Karpas-422 (cell line): ENCODE measurements around the gene DPP10. TPM values are rescaled to one million over a fixed set of nuclear protein-coding genes. Genes with fewer than 3 reads are reported as not detected.

Experiments used
- DNase-seq: peaks from one replicate; pipeline ENCODE4 v3.0.0-alpha.2; 2015
- H2AFZ ChIP-seq: fragments of 200-600 bp; sonication (generic); 2 replicates; pipeline ENCODE4 v1.6.1; 2014; ENCODE audit warnings: antibody characterized with exemption, low read length, mixed read lengths
- H3K27ac ChIP-seq: fragments of 200-600 bp; sonication (generic); 2 replicates; pipeline ENCODE4 v1.5.1; 2014; ENCODE audit warnings: mild to moderate bottlenecking, low read length, moderate library complexity
- H3K27me3 ChIP-seq: fragments of 200-600 bp; sonication (generic); 2 replicates; pipeline ENCODE4 v1.6.1; 2014; ENCODE audit warnings: low read length, mixed read lengths
- H3K36me3 ChIP-seq: fragments of 200-600 bp; sonication (generic); 2 replicates; pipeline ENCODE4 v1.6.1; 2014; ENCODE audit warnings: low read length, mixed read lengths; ENCODE audit not compliant: insufficient read depth
- H3K4me1 ChIP-seq: fragments of 200-600 bp; sonication (generic); 2 replicates; pipeline ENCODE4 v1.6.1; 2014; ENCODE audit warnings: mild to moderate bottlenecking, low read length, mixed read lengths
- H3K4me2 ChIP-seq: fragments of 200-600 bp; sonication (generic); 2 replicates; pipeline ENCODE4 v1.6.1; 2014; ENCODE audit warnings: low read length, low read depth, mild to moderate bottlenecking; ENCODE audit not compliant: poor library complexity, severe bottlenecking
- H3K4me3 ChIP-seq: fragments of 200-600 bp; sonication (generic); 2 replicates; pipeline ENCODE4 v1.5.1; 2014; ENCODE audit warnings: mild to moderate bottlenecking, antibody characterized with exemption, low read length, mixed read lengths
- H3K79me2 ChIP-seq: fragments of 200-600 bp; sonication (generic); 2 replicates; pipeline ENCODE4 v1.6.1; 2014; ENCODE audit warnings: mild to moderate bottlenecking, low read length, mixed read lengths
- H3K9ac ChIP-seq: fragments of 200-600 bp; sonication (generic); 2 replicates; pipeline ENCODE4 v1.6.0; 2014; ENCODE audit warnings: low read length
- H3K9me2 ChIP-seq: fragments of 200-600 bp; sonication (generic), shearing (Covaris generic); replicated peaks from 2 replicates; pipeline ENCODE4 v1.6.0; 2014; ENCODE audit warnings: mild to moderate bottlenecking, low read length, moderate library complexity; ENCODE audit not compliant: insufficient read depth
- H3K9me3 ChIP-seq: fragments of 300-700, 200-600 bp; sonication (generic); 2 replicates; pipeline ENCODE4 v1.6.1; 2014; ENCODE audit warnings: low read length, mixed read lengths
- H4K20me1 ChIP-seq: fragments of 200-600 bp; sonication (generic); 2 replicates; pipeline ENCODE4 v1.6.1; 2014; ENCODE audit warnings: mild to moderate bottlenecking, antibody characterized with exemption, low read length, low read depth; ENCODE audit not compliant: insufficient read depth
- total RNA-seq: library from RNA; depleted of rRNA; stranded (reverse); fragments of >200 nt; shearing (Covaris generic); gene quantifications from 2 replicates; pipeline ENCODE4 v1.2.3, GENCODE V29; 2014; ENCODE audit warnings: low replicate concordance

The DPP10 gene
- total RNA-seq, 1 experiment from 2014 or later: not detected

DNA sequence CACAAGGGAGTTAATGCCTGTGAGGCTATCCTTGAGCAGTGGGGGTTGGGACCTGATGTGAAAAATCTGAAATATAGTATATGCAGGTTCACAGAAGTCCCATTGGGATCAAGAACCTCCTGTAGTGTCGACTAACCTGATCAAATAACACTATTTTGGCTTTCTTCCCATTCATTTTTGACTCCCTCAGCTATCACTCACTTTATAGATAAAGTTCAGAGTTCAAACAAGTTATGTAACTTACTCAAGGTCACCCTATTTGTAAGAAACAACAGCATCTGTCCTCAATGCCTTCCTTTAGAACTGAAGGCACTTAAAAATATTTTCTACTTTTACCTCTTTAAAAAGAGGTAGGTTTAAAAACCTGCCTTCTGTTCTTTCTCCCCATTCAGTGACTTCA is 341.6 kb downstream of the DPP10 start:
- Histone ChIP-seq H3K4me2 (no peak overlapping the region), H3K27me3 (no peaks in the 10 kb centered on the region), H3K79me2 (no peaks in the 10 kb centered on the region), H3K4me3 (no peak overlapping the region), H3K9me2 (no peaks in the 10 kb centered on the region), H3K4me1 (no peaks in the 10 kb centered on the region), H2AFZ (no peak overlapping the region), H3K9me3 (no peaks in the 10 kb centered on the region), H3K9ac (no peak overlapping the region), H3K27ac (no peak overlapping the region), H3K36me3 (no peaks in the 10 kb centered on the region), H4K20me1 (no peaks in the 10 kb centered on the region)
- no peak for DNase-seq

DNA sequence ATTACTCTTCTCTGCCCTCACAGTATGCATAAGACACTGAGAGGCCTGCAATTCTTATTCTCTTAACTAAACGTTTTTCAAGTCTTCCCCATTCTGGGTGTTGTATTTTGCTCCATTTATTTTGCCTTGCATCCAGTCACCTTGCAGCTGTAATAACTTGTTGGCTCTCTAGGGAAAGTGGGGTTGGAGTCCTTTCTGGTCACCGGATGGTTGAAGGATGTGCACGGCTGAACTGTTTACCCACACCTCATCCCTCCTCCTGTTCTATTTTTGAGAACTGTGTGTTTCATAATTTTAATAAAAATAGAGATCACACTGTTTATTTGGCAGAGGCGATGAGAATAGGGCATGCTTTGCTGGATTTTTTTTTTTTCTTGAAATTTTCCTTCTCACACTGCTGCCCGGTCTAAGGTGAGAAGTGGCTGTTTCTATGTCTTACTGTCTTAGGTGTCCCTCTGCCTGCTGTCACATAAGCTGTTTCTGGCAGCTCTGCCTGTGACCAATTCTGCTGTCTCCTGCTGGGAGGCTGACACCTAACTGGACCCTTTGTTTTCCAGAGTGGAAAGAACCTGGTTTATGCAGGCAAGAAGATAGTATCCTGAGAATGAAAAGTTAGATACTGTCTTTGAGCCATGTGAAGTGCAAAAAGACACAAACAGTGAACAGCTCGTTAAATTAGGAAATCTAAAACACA is 342.6 kb downstream of the DPP10 start:
- Histone ChIP-seq H3K4me3 (no peak overlapping the region), H3K9me2 (no peaks in the 10 kb centered on the region), H3K4me2 (no peak overlapping the region), H3K9me3 (no peaks in the 10 kb centered on the region), H4K20me1 (no peaks in the 10 kb centered on the region), H2AFZ (no peak overlapping the region), H3K27me3 (no peaks in the 10 kb centered on the region), H3K4me1 (no peaks in the 10 kb centered on the region), H3K79me2 (no peaks in the 10 kb centered on the region), H3K9ac (no peak overlapping the region), H3K36me3 (no peaks in the 10 kb centered on the region), H3K27ac (no peak overlapping the region)
- DNase-seq: no peak

DNA sequence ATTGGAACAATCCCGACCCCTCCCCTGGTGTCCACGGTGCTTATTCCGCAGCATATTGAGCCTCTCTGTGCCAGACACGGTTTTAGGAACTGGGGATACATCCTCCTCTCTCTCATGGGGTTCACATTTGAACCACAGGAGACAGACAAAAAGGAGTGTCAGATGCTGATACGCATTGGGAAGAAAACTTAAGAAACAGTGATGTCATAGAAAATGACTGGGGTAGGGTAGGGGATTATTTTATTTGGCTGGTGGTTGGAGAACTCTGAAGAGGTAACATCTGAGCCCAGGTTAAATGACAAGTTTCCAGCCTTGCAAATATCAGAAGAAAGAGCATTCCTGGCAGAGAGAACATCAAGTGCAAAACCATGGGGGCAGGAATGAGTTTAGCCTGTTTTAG is 344.5 kb downstream of the DPP10 start:
- Histone ChIP-seq H3K4me3 (no peak overlapping the region), H3K9me2 (no peaks in the 10 kb centered on the region), H4K20me1 (no peaks in the 10 kb centered on the region), H3K9ac (no peak overlapping the region), H3K36me3 (no peaks in the 10 kb centered on the region), H3K79me2 (no peaks in the 10 kb centered on the region), H3K9me3 (no peaks in the 10 kb centered on the region), H3K4me2 (no peak overlapping the region), H3K4me1 (no peaks in the 10 kb centered on the region), H2AFZ (no peak overlapping the region), H3K27me3 (no peaks in the 10 kb centered on the region), H3K27ac (no peak overlapping the region)
- no peak for DNase-seq

DNA sequence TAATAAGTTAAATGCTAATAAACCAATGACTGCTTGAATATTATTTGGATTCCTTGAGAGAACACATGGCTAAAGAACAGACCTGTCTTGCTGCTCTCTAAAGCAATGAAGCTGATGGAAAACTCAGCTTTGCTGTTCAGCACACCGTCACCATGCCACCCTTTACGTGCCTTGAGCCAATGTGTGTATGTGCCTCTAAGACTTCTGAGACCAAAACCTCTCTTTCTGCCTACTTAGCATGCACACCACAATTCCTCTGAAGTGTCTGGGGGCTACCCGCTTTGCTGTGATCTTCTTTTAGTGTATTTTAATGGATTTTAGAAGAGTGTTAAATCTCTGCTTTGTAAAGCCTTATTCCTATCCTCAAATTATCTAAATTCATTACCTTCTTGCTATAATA is 345.0 kb downstream of the DPP10 start:
- Histone ChIP-seq H3K9me2 (no peaks in the 10 kb centered on the region), H3K4me1 (no peaks in the 10 kb centered on the region), H3K27me3 (no peaks in the 10 kb centered on the region), H2AFZ (no peak overlapping the region), H3K4me2 (no peak overlapping the region), H3K9ac (no peak overlapping the region), H3K9me3 (no peaks in the 10 kb centered on the region), H3K4me3 (no peak overlapping the region), H3K27ac (no peak overlapping the region), H4K20me1 (no peaks in the 10 kb centered on the region), H3K36me3 (no peaks in the 10 kb centered on the region), H3K79me2 (no peaks in the 10 kb centered on the region)
- no peak for DNase-seq

DNA sequence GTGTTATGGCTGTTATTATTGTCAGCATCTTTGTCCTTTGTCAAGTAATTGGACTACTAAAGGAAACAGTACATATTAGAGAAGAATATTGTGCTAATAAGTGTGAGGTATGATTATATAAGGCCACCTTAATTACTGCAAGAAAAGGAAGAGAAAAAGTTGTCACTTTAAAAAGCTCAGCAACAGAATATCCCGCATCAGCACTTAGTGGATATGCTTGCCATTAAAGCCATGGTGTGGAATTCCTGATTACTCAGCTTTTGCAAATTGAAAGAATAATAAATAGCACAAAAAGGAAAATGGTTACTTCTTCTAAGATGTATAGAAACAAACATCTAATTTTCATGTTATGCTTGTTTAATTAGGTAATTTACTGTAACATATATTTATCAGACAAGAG is 347.5 kb downstream of the DPP10 start:
- Histone ChIP-seq H3K36me3 (no peaks in the 10 kb centered on the region), H3K27ac (no peak overlapping the region), H3K4me1 (no peaks in the 10 kb centered on the region), H3K9ac (no peak overlapping the region), H3K27me3 (no peaks in the 10 kb centered on the region), H4K20me1 (no peaks in the 10 kb centered on the region), H3K9me2 (no peaks in the 10 kb centered on the region), H2AFZ (no peak overlapping the region), H3K9me3 (no peaks in the 10 kb centered on the region), H3K4me3 (no peak overlapping the region), H3K79me2 (no peaks in the 10 kb centered on the region), H3K4me2 (no peak overlapping the region)
- DNase-seq: no peak

DNA sequence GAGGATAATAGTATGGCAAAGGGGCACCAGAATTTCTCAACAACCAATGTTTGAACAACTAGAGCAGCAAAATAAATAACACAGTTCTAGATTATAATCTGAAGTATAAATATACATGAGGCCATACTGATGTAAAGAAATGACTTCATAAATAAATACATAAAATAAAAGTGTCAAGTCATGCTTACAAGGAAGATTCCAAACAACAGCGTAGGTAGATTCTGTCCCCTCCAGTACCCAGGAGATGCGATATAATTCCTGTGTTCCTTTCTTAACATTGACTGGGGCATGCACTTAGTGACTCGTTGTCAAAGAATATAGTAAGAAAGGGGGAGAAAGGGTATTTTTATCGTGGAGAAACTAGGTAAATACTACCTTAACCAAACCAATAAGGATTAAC is 355.1 kb downstream of the DPP10 start:
- Histone ChIP-seq H3K27ac (no peak overlapping the region), H3K4me1 (no peaks in the 10 kb centered on the region), H3K9me2 (no peaks in the 10 kb centered on the region), H3K27me3 (no peaks in the 10 kb centered on the region), H2AFZ (no peak overlapping the region), H3K79me2 (no peaks in the 10 kb centered on the region), H3K4me3 (no peak overlapping the region), H3K36me3 (no peaks in the 10 kb centered on the region), H3K9me3 (no peaks in the 10 kb centered on the region), H3K9ac (no peak overlapping the region), H3K4me2 (no peak overlapping the region), H4K20me1 (no peaks in the 10 kb centered on the region)
- no peak for DNase-seq

DNA sequence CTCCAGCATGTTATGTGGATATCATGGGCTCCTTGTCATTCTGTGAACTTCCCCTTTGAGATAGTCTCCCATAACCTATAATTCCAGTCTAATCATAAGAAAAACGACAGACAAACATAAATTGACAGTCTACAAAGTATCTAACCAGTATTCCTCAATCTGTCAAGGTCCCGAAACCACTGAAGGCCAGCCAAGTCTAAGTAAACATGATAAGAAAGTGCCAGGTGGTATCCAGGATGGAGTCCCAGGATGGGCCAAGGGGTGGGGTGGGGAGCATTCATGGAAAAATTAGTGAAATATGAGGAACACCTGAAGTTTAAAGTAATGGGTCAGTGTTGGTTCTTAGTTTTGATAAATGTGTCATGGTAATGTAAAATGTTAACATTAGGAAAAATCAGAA is 355.5 kb downstream of the DPP10 start:
- DNase-seq: no peak
- H3K4me1 ChIP-seq: no peaks in the 10 kb centered on the region
- no peaks in the 10 kb centered on the region for H4K20me1 ChIP-seq
- no peaks in the 10 kb centered on the region for H3K36me3 ChIP-seq
- no peak overlapping the region for H3K4me2 ChIP-seq
- H3K27ac ChIP-seq: no peak overlapping the region
- no peak overlapping the region for H3K4me3 ChIP-seq
- no peak overlapping the region for H3K9ac ChIP-seq
- no peak overlapping the region for H2AFZ ChIP-seq
- no peaks in the 10 kb centered on the region for H3K9me3 ChIP-seq
- H3K9me2 ChIP-seq: no peaks in the 10 kb centered on the region
- H3K27me3 ChIP-seq: no peaks in the 10 kb centered on the region
- no peaks in the 10 kb centered on the region for H3K79me2 ChIP-seq

DNA sequence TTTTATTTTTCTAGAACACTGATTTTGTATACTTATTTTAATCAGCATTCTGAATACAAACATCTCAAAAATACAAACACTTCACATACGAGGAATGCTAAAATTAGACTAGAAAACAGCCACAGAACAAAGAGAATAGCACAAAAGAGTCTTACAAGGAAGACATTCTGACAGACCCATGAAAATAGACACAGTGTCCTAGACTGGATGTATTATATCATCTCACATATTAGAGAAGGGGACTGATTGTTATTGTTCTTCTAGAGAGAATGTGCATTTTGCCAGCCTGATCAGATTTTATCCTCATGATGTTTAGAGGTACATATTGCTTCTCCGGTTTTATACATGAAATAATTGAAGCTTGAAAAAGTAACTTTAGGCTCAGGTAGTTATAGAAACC is 357.9 kb downstream of the DPP10 start:
- Histone ChIP-seq H3K9me3 (no peaks in the 10 kb centered on the region), H4K20me1 (no peaks in the 10 kb centered on the region), H3K79me2 (no peaks in the 10 kb centered on the region), H3K27me3 (no peaks in the 10 kb centered on the region), H3K9ac (no peak overlapping the region), H3K9me2 (no peaks in the 10 kb centered on the region), H3K4me1 (no peaks in the 10 kb centered on the region), H2AFZ (no peak overlapping the region), H3K36me3 (no peaks in the 10 kb centered on the region), H3K4me3 (no peak overlapping the region), H3K27ac (no peak overlapping the region), H3K4me2 (no peak overlapping the region)
- no peak for DNase-seq

DNA sequence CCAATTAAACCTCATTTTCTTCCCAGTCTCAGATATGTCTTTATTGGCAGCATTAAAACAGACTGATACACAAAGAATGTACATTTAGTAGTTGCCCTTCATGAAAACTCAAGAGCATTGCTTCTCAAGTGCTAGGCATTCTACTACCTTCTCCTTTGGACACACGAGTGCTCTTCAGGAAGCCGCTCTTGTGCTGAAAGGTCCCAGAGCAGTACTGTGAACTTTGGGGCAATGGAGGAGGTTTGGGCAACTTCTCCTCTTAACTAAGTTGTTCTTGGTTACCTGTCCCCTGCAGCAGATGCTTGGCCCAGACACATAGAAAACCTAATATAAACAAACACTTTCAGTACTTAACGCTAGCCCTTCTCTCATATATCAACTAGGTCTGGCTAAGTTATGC is 362.8 kb downstream of the DPP10 start:
- Histone ChIP-seq H3K4me1 (no peaks in the 10 kb centered on the region), H3K27ac (no peak overlapping the region), H3K79me2 (no peaks in the 10 kb centered on the region), H3K9me2 (no peaks in the 10 kb centered on the region; the same call in 1 of the 2 replicates), H3K27me3 (no peaks in the 10 kb centered on the region), H2AFZ (no peak overlapping the region), H3K9me3 (no peaks in the 10 kb centered on the region), H3K36me3 (no peaks in the 10 kb centered on the region), H3K4me3 (no peak overlapping the region), H3K9ac (no peak overlapping the region), H3K4me2 (no peak overlapping the region), H4K20me1 (no peaks in the 10 kb centered on the region)
- no peak for DNase-seq
